MM.1S (cell line): ENCODE measurements around the gene RALA.

ENCODE experiments used
- CTCF ChIP-seq: fragments of 300-600 bp; sonication (generic); IDR thresholded peaks from 2 replicates; pipeline ENCODE4 v1.5.1; 2016; ENCODE audit warnings: antibody characterized with exemption, low read length, mixed read lengths
- EZH2 ChIP-seq: fragments of 300-600 bp; sonication (generic); optimal IDR thresholded peaks from 2 replicates; pipeline ENCODE3; 2017; ENCODE audit warnings: low read depth, mild to moderate bottlenecking, antibody characterized with exemption, low read length, mixed read lengths
- EZH2phosphoT487 ChIP-seq: fragments of 300-600 bp; sonication (generic); IDR thresholded peaks from 2 replicates; pipeline ENCODE4 v1.6.1; 2018; ENCODE audit warnings: antibody characterized with exemption, low read length

GRCh38 chr7:39688611-39689480 is 65.5 kb downstream of the RALA start:
- TF ChIP-seq EZH2 (no peak), CTCF (no peak), EZH2phosphoT487 (no peak)
